ENCODE data around the gene PARD6G.
"Not testable (repeated sequence)": the region's sequence is repeated elsewhere in the genome, so short reads cannot be mapped to it uniquely, and the experiment has no call there.

Gene PARD6G

GRCh38 chr18:80172056-80172455 lies 75.3 kb downstream of the PARD6G start:
- H3K27ac ChIP-seq (ENCODE audit: low read length) = no peak overlapping the region
- no peak overlapping the region for H3K9ac ChIP-seq (ENCODE audit: low read depth, low read length)
- H3K27me3 ChIP-seq (ENCODE audit: insufficient read depth, low read length) = no peaks in the 10 kb centered on the region
- H3K4me3 ChIP-seq (ENCODE audit: low read length) = no peak overlapping the region
- H3K36me3 ChIP-seq (ENCODE audit: insufficient read depth, low read depth, low read length) = no peaks in the 10 kb centered on the region
- H3K4me1 ChIP-seq (ENCODE audit: insufficient read depth, low read length) = no peaks in the 10 kb centered on the region
- H3K9me3 ChIP-seq (ENCODE audit: insufficient read depth, low read depth, low read length) = no peaks in the 10 kb centered on the region

DNA sequence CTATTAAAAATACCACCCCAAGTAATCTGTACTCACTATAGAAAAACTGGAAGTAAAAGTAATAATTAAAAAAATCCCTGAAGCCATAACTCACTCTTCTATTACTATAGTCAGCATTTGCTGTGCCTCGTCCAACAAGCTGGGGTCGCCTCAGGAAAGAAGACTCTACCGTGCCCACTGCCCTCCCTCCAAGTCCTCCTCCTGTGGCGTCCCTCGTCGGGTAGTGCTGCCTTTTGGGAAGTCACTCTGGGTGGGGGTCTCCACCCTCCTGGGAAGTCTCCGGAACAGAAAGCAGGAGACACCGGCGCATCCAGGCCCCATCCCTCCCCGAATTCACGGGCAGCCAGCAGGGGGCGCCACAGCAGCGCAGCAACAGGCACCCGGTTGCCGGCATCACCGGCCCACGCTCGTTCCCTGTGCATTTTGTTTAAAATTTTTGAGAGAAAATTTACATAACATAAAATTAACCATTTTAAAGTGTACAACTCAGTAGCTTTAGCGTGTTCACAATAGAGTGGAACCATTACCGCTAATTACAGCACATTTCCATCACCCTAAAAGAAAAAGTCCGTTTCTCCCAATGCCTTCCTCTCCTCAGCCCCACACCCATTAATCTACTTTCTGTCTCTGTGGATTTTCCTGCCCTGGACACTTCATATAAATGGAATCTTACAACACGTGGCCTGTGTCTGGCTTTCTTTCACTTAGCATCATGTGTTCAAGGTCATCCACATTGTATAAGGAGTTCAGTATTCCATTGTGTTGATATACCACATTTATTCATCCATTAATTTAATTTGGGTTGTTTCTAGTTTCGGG lies 76.1 kb downstream of the PARD6G start:
- H3K9ac ChIP-seq (ENCODE audit: low read depth, low read length) = no peak overlapping the region
- H3K4me1 ChIP-seq (ENCODE audit: insufficient read depth, low read length) = no peaks in the 10 kb centered on the region
- no peak overlapping the region for H3K4me3 ChIP-seq (ENCODE audit: low read length)
- no peaks in the 10 kb centered on the region for H3K27me3 ChIP-seq (ENCODE audit: insufficient read depth, low read length)
- H3K27ac ChIP-seq (ENCODE audit: low read length) = no peak overlapping the region
- H3K36me3 ChIP-seq (ENCODE audit: insufficient read depth, low read depth, low read length) = no peaks in the 10 kb centered on the region
- no peaks in the 10 kb centered on the region for H3K9me3 ChIP-seq (ENCODE audit: insufficient read depth, low read depth, low read length)

GRCh38 chr18:80170395-80171053 lies 76.8 kb downstream of the PARD6G start:
- Histone ChIP-seq H3K36me3 (ENCODE audit: insufficient read depth, low read depth, low read length) (no peaks in the 10 kb centered on the region), H3K27ac (ENCODE audit: low read length) (no peak overlapping the region), H3K27me3 (ENCODE audit: insufficient read depth, low read length) (no peaks in the 10 kb centered on the region), H3K9ac (ENCODE audit: low read depth, low read length) (no peak overlapping the region), H3K4me3 (ENCODE audit: low read length) (no peak overlapping the region), H3K4me1 (ENCODE audit: insufficient read depth, low read length) (no peaks in the 10 kb centered on the region), H3K9me3 (ENCODE audit: insufficient read depth, low read depth, low read length) (no peaks in the 10 kb centered on the region)

GRCh38 chr18:80169607-80170006 lies 77.7 kb downstream of the PARD6G start:
- Histone ChIP-seq H3K27ac (ENCODE audit: low read length) (no peak overlapping the region), H3K9ac (ENCODE audit: low read depth, low read length) (no peak overlapping the region), H3K27me3 (ENCODE audit: insufficient read depth, low read length) (no peaks in the 10 kb centered on the region), H3K4me3 (ENCODE audit: low read length) (no peak overlapping the region), H3K36me3 (ENCODE audit: insufficient read depth, low read depth, low read length) (no peaks in the 10 kb centered on the region), H3K4me1 (ENCODE audit: insufficient read depth, low read length) (no peaks in the 10 kb centered on the region), H3K9me3 (ENCODE audit: insufficient read depth, low read depth, low read length) (peaks cover 4% of the 10 kb centered on the region; the same call in 1 of the 2 replicates)

- no peaks in the 10 kb centered on the region for H3K4me1 ChIP-seq (ENCODE audit: insufficient read depth, low read length)
- no peak overlapping the region for H3K4me3 ChIP-seq (ENCODE audit: low read length)
- peaks cover 6% of the 10 kb centered on the region; the same call in 1 of the 2 replicates for H3K9me3 ChIP-seq (ENCODE audit: insufficient read depth, low read depth, low read length)
- H3K36me3 ChIP-seq (ENCODE audit: insufficient read depth, low read depth, low read length) = no peaks in the 10 kb centered on the region
- H3K9ac ChIP-seq (ENCODE audit: low read depth, low read length) = no peak overlapping the region
- no peaks in the 10 kb centered on the region for H3K27me3 ChIP-seq (ENCODE audit: insufficient read depth, low read length)
- no peak overlapping the region for H3K27ac ChIP-seq (ENCODE audit: low read length)
Measured at GRCh38 chr18:80168982-80169381, 78.3 kb downstream of the PARD6G start.

DNA sequence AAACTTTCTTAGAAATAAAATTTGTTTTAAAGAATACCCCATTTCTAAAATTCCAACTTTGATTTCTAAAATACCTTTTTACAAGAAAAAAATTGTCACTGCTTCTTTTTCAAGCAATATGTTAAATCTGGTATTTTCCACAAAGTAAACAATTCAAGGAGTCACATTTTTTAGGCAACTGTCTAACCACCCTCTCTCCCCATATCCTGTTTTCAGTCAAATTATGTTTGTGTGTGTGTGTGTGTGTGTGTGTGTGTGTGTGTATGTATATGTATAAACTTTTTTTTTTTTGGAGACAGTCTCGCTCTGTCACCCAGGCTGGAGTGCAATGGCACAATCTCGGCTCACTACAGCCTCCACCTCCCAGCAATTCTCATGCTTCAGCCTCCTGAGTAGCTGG lies 79.0 kb downstream of the PARD6G start:
- Histone ChIP-seq H3K36me3 (ENCODE audit: insufficient read depth, low read depth, low read length) (no peaks in the 10 kb centered on the region), H3K27me3 (ENCODE audit: insufficient read depth, low read length) (no peaks in the 10 kb centered on the region), H3K9me3 (ENCODE audit: insufficient read depth, low read depth, low read length) (peaks cover 6% of the 10 kb centered on the region; the same call in 1 of the 2 replicates), H3K4me1 (ENCODE audit: insufficient read depth, low read length) (no peaks in the 10 kb centered on the region), H3K4me3 (ENCODE audit: low read length) (no peak overlapping the region), H3K27ac (ENCODE audit: low read length) (no peak overlapping the region), H3K9ac (ENCODE audit: low read depth, low read length) (no peak overlapping the region)

DNA sequence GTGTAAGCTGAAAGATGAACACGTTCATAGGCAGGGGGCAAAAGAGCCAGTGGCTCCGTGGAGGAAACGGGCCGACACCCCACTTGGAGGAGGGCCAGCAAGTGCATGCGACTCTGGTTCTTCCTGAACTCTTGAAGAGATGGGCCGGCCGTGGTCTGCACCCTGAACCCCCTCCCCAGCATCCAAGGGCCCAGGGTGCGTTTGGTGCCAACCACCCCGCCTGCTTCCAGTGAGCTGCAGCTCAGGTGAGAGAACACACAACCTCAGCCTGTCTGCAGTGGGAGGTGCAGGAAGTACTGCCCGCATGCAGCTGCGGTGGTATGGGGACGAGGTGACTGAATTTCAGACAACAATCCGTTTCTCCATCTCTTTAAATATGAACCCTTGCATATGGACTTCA lies 79.4 kb downstream of the PARD6G start:
- no peak overlapping the region for H3K9ac ChIP-seq (ENCODE audit: low read depth, low read length)
- H3K4me1 ChIP-seq (ENCODE audit: insufficient read depth, low read length) = no peaks in the 10 kb centered on the region

GRCh38 chr18:80167331-80167730 lies 80.0 kb downstream of the PARD6G start:
- H3K4me3 ChIP-seq (ENCODE audit: low read length) = no peak overlapping the region
- no peaks in the 10 kb centered on the region for H3K27me3 ChIP-seq (ENCODE audit: insufficient read depth, low read length)
- no peaks in the 10 kb centered on the region for H3K4me1 ChIP-seq (ENCODE audit: insufficient read depth, low read length)
- H3K36me3 ChIP-seq (ENCODE audit: insufficient read depth, low read depth, low read length) = no peaks in the 10 kb centered on the region
- H3K9me3 ChIP-seq (ENCODE audit: insufficient read depth, low read depth, low read length) = peaks cover 6% of the 10 kb centered on the region; the same call in 1 of the 2 replicates
- no peak overlapping the region for H3K27ac ChIP-seq (ENCODE audit: low read length)
- no peak overlapping the region for H3K9ac ChIP-seq (ENCODE audit: low read depth, low read length)

More for the DNA sequence above, 79.4 kb downstream of the PARD6G start:
- Histone ChIP-seq H3K27ac (ENCODE audit: low read length) (no peak overlapping the region), H3K36me3 (ENCODE audit: insufficient read depth, low read depth, low read length) (no peaks in the 10 kb centered on the region), H3K4me3 (ENCODE audit: low read length) (no peak overlapping the region), H3K27me3 (ENCODE audit: insufficient read depth, low read length) (no peaks in the 10 kb centered on the region), H3K9me3 (ENCODE audit: insufficient read depth, low read depth, low read length) (peaks cover 6% of the 10 kb centered on the region; the same call in 1 of the 2 replicates)

- Histone ChIP-seq H3K9me3 (ENCODE audit: insufficient read depth, low read depth, low read length) (peaks cover 6% of the 10 kb centered on the region; the same call in 1 of the 2 replicates), H3K4me1 (ENCODE audit: insufficient read depth, low read length) (no peaks in the 10 kb centered on the region), H3K9ac (ENCODE audit: low read depth, low read length) (no peak overlapping the region), H3K27ac (ENCODE audit: low read length) (no peak overlapping the region), H3K27me3 (ENCODE audit: insufficient read depth, low read length) (no peaks in the 10 kb centered on the region), H3K4me3 (ENCODE audit: low read length) (no peak overlapping the region), H3K36me3 (ENCODE audit: insufficient read depth, low read depth, low read length) (no peaks in the 10 kb centered on the region)
Measured at GRCh38 chr18:80166725-80167124, 80.6 kb downstream of the PARD6G start.

GRCh38 chr18:80166240-80166639 lies 81.1 kb downstream of the PARD6G start:
- H3K9ac ChIP-seq (ENCODE audit: low read depth, low read length) = no peak overlapping the region
- H3K4me3 ChIP-seq (ENCODE audit: low read length) = no peak overlapping the region
- no peak overlapping the region for H3K27ac ChIP-seq (ENCODE audit: low read length)
- no peaks in the 10 kb centered on the region for H3K4me1 ChIP-seq (ENCODE audit: insufficient read depth, low read length)
- H3K9me3 ChIP-seq (ENCODE audit: insufficient read depth, low read depth, low read length) = peaks cover 6% of the 10 kb centered on the region; the same call in 1 of the 2 replicates
- H3K36me3 ChIP-seq (ENCODE audit: insufficient read depth, low read depth, low read length) = no peaks in the 10 kb centered on the region
- H3K27me3 ChIP-seq (ENCODE audit: insufficient read depth, low read length) = no peaks in the 10 kb centered on the region

- not testable (repeated sequence) for H3K4me1 ChIP-seq (ENCODE audit: insufficient read depth, low read length); H3K36me3 ChIP-seq (ENCODE audit: insufficient read depth, low read depth, low read length); H3K27me3 ChIP-seq (ENCODE audit: insufficient read depth, low read length); H3K9me3 ChIP-seq (ENCODE audit: insufficient read depth, low read depth, low read length); H3K27ac ChIP-seq (ENCODE audit: low read length); H3K9ac ChIP-seq (ENCODE audit: low read depth, low read length); H3K4me3 ChIP-seq (ENCODE audit: low read length)
Measured at GRCh38 chr18:80164727-80165355, 82.5 kb downstream of the PARD6G start.

Data from iPS-20b (cell line).